K562 (cell line): ENCODE results near the gene MYO10. TPM values are rescaled to one million over a fixed set of nuclear protein-coding genes. Genes with fewer than 3 reads are reported as not detected.

ENCODE experiments used
- CLOCK ChIP-seq: fragments of 250-450 bp; sonication (Bioruptor Pico); IDR thresholded peaks from 2 replicates; pipeline ENCODE4 v1.4.0; 2020; ENCODE audit warnings: mild to moderate bottlenecking, moderate library complexity, borderline replicate concordance
- NFE2L1 ChIP-seq: fragments of 450-650 bp; IDR thresholded peaks from 2 replicates; pipeline ENCODE4 v1.6.1; 2016; ENCODE audit warnings: missing genetic modification characterization, low read depth, mild to moderate bottlenecking, missing compliant biosample characterization, moderate library complexity, borderline replicate concordance
- SIN3A ChIP-seq, 2 experiments: fragments of 150-350 bp in 1 of 2; IDR thresholded peaks; 2 replicates each; pipeline ENCODE4 v1.6.1; 2011 to 2016; ENCODE audit warnings: borderline replicate concordance in 2 of 2, low read depth in 2 of 2, low read length in 2 of 2, mild to moderate bottlenecking in 2 of 2, moderate library complexity in 2 of 2; ENCODE audit not compliant: control insufficient read depth in 1 of 2
- SREBF2 ChIP-seq: sonication (generic); formaldehyde crosslinking; IDR thresholded peaks from 2 replicates; pipeline ENCODE4 v1.4.0; 2020; ENCODE audit warnings: mild to moderate bottlenecking, missing genetic modification reagents
- ZBTB26 ChIP-seq: fragments of 450-650 bp; formaldehyde crosslinking; IDR thresholded peaks from 2 replicates; pipeline ENCODE4 v1.4.0; 2022; ENCODE audit warnings: missing genetic modification characterization
- ZNF212 ChIP-seq: fragments of 450-650 bp; formaldehyde crosslinking; IDR thresholded peaks from 2 replicates; pipeline ENCODE4 v1.4.0; 2020; ENCODE audit warnings: mild to moderate bottlenecking
- polyA plus RNA-seq, 8 experiments: library from polyadenylated mRNA; depleted of rRNA in 4 of 8; stranded (reverse) in 5 of 8; unstranded in 3 of 8; fragments of >200 nt; fragmentation: Nextera tagmentation in 2 of 8; fragmentation: Illumina TruSeq in 1 of 8; extraction: Ambion mirVana in 2 of 8; extraction: Trizol in 1 of 8; gene quantifications; 2 replicates each; pipeline versions ENCODE4 v1.2.1 to v1.2.3, GENCODE V29; 2011 to 2014; ENCODE audit warnings: inconsistent platforms in 1 of 8, missing spikeins in 1 of 8
- total RNA-seq, 7 experiments: library from RNA; depleted of rRNA in 6 of 7; stranded (reverse); fragments of >200 nt in 6 of 7; fragmentation: Illumina TruSeq in 2 of 7; extraction: Trizol in 2 of 7; gene quantifications; 2 replicates each; pipeline versions ENCODE4 v1.2.1 to v1.2.3, GENCODE V29; 2011 to 2021; ENCODE audit warnings: low replicate concordance in 1 of 7
- TF ChIP-seq, protein P1 (sequence below): fragments of 250-450 bp; sonication (Bioruptor Pico); IDR thresholded peaks from 2 replicates; pipeline ENCODE4 v1.8.0; 2022; ENCODE audit warnings: moderate library complexity, mild to moderate bottlenecking, inconsistent platforms
- TF ChIP-seq, protein P2 (sequence below): fragments of 250-450 bp; sonication (Bioruptor Pico); IDR thresholded peaks from 2 replicates; pipeline ENCODE4 v1.6.1; 2021; ENCODE audit warnings: mild to moderate bottlenecking
- TF ChIP-seq, protein P3 (sequence below): fragments of 250-450 bp; sonication (Bioruptor Pico); IDR thresholded peaks from 2 replicates; pipeline ENCODE4 v1.8.0; 2022; ENCODE audit warnings: moderate library complexity, mild to moderate bottlenecking, inconsistent platforms

Gene MYO10
- total and polyA plus RNA-seq, 9 of the 15 experiments (the other 6 are each of a cell fraction or from before 2014, with no cell fraction given): 0.04 to 0.24 TPM; not detected in 7

DNA sequence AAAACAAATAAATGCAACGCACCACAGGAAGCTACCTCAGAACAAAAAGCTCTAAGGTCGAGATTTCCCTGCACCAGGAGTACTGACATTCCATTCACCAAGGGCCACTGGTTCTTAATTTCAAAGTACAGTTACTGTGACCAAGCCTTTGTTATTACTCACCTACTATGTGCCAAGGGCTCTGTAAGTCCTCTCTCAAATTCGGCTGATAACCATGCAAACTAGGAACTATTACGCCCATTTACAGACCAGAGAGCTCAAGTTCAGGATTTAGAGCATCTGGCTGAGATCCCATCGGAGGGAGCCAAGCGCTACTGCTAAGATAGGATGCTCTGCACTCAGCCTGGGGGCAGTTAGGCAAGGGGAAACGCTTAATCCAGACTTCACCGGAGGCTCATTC lies 5.6 kb downstream of the MYO10 start (continued):
- TF ChIP-seq CLOCK (no peak), SREBF2 (CRISPR knock-in tag) (no peak), ZNF212 (CRISPR knock-in tag) (no peak), NFE2L1 (tag) (no peak), SIN3A (IDR thresholded peaks at IDR 0.05; ENCODE audit: borderline replicate concordance in 2 of 2, control insufficient read depth in 1 of 2, low read depth in 2 of 2, low read length in 2 of 2) (no peak), ZBTB26 (CRISPR knock-in tag) (no peak)
- TF ChIP-seq, protein P1, sequence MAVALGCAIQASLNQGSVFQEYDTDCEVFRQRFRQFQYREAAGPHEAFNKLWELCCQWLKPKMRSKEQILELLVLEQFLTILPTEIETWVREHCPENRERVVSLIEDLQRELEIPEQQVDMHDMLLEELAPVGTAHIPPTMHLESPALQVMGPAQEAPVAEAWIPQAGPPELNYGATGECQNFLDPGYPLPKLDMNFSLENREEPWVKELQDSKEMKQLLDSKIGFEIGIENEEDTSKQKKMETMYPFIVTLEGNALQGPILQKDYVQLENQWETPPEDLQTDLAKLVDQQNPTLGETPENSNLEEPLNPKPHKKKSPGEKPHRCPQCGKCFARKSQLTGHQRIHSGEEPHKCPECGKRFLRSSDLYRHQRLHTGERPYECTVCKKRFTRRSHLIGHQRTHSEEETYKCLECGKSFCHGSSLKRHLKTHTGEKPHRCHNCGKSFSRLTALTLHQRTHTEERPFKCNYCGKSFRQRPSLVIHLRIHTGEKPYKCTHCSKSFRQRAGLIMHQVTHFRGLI (CRISPR knock-in tag): no peak
- TF ChIP-seq, protein P2, sequence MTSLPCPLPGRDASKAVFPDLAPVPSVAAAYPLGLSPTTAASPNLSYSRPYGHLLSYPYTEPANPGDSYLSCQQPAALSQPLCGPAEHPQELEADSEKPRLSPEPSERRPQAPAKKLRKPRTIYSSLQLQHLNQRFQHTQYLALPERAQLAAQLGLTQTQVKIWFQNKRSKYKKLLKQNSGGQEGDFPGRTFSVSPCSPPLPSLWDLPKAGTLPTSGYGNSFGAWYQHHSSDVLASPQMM: no peak
- TF ChIP-seq, protein P3, sequence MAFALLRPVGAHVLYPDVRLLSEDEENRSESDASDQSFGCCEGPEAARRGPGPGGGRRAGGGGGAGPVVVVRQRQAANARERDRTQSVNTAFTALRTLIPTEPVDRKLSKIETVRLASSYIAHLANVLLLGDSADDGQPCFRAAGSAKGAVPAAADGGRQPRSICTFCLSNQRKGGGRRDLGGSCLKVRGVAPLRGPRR (CRISPR knock-in tag): no peak
